Karpas-422 (cell line): ENCODE measurements around the gene CYP8B1. TPM values are rescaled to one million over a fixed set of nuclear protein-coding genes. Genes with fewer than 3 reads are reported as not detected.

ENCODE experiments used
- DNase-seq: peaks from one replicate; pipeline ENCODE4 v3.0.0-alpha.2; 2015
- H2AFZ ChIP-seq: fragments of 200-600 bp; sonication (generic); 2 replicates; pipeline ENCODE4 v1.6.1; 2014; ENCODE audit warnings: antibody characterized with exemption, low read length, mixed read lengths
- H3K27ac ChIP-seq: fragments of 200-600 bp; sonication (generic); 2 replicates; pipeline ENCODE4 v1.5.1; 2014; ENCODE audit warnings: mild to moderate bottlenecking, low read length, moderate library complexity
- H3K27me3 ChIP-seq: fragments of 200-600 bp; sonication (generic); 2 replicates; pipeline ENCODE4 v1.6.1; 2014; ENCODE audit warnings: low read length, mixed read lengths
- H3K36me3 ChIP-seq: fragments of 200-600 bp; sonication (generic); 2 replicates; pipeline ENCODE4 v1.6.1; 2014; ENCODE audit warnings: low read length, mixed read lengths; ENCODE audit not compliant: insufficient read depth
- H3K4me1 ChIP-seq: fragments of 200-600 bp; sonication (generic); 2 replicates; pipeline ENCODE4 v1.6.1; 2014; ENCODE audit warnings: mild to moderate bottlenecking, low read length, mixed read lengths
- H3K4me2 ChIP-seq: fragments of 200-600 bp; sonication (generic); 2 replicates; pipeline ENCODE4 v1.6.1; 2014; ENCODE audit warnings: low read length, low read depth, mild to moderate bottlenecking; ENCODE audit not compliant: poor library complexity, severe bottlenecking
- H3K4me3 ChIP-seq: fragments of 200-600 bp; sonication (generic); 2 replicates; pipeline ENCODE4 v1.5.1; 2014; ENCODE audit warnings: mild to moderate bottlenecking, antibody characterized with exemption, low read length, mixed read lengths
- H3K79me2 ChIP-seq: fragments of 200-600 bp; sonication (generic); 2 replicates; pipeline ENCODE4 v1.6.1; 2014; ENCODE audit warnings: mild to moderate bottlenecking, low read length, mixed read lengths
- H3K9ac ChIP-seq: fragments of 200-600 bp; sonication (generic); 2 replicates; pipeline ENCODE4 v1.6.0; 2014; ENCODE audit warnings: low read length
- H3K9me2 ChIP-seq: fragments of 200-600 bp; sonication (generic), shearing (Covaris generic); replicated peaks from 2 replicates; pipeline ENCODE4 v1.6.0; 2014; ENCODE audit warnings: mild to moderate bottlenecking, low read length, moderate library complexity; ENCODE audit not compliant: insufficient read depth
- H3K9me3 ChIP-seq: fragments of 300-700, 200-600 bp; sonication (generic); 2 replicates; pipeline ENCODE4 v1.6.1; 2014; ENCODE audit warnings: low read length, mixed read lengths
- H4K20me1 ChIP-seq: fragments of 200-600 bp; sonication (generic); 2 replicates; pipeline ENCODE4 v1.6.1; 2014; ENCODE audit warnings: mild to moderate bottlenecking, antibody characterized with exemption, low read length, low read depth; ENCODE audit not compliant: insufficient read depth
- total RNA-seq: library from RNA; depleted of rRNA; stranded (reverse); fragments of >200 nt; shearing (Covaris generic); gene quantifications from 2 replicates; pipeline ENCODE4 v1.2.3, GENCODE V29; 2014; ENCODE audit warnings: low replicate concordance

CYP8B1 gene
- total RNA-seq, 1 experiment from 2014 or later: not detected

- no peak overlapping the region for H3K9ac ChIP-seq
- no peaks in the 10 kb centered on the region for H3K36me3 ChIP-seq
- no peaks in the 10 kb centered on the region for H3K9me3 ChIP-seq
- H3K9me2 ChIP-seq: no peaks in the 10 kb centered on the region
- H3K4me1 ChIP-seq: peaks cover 13% of the 10 kb centered on the region
- H3K4me3 ChIP-seq: no peak overlapping the region
- no peak overlapping the region for H3K27ac ChIP-seq
- no peak overlapping the region for H3K4me2 ChIP-seq
- H2AFZ ChIP-seq: no peak overlapping the region
- no peaks in the 10 kb centered on the region for H4K20me1 ChIP-seq
- no peaks in the 10 kb centered on the region for H3K79me2 ChIP-seq
- DNase-seq: no peak
- no peaks in the 10 kb centered on the region for H3K27me3 ChIP-seq
Measured at GRCh38 chr3:42877881-42878280, 2.2 kb upstream of the CYP8B1 start.

- no peaks in the 10 kb centered on the region for H3K27me3 ChIP-seq
- H3K4me3 ChIP-seq: no peak overlapping the region
- H3K4me2 ChIP-seq: no peak overlapping the region
Measured at GRCh38 chr3:42876940-42877720, 1.5 kb upstream of the CYP8B1 start.

GRCh38 chr3:42876401-42876800 is 722 bp upstream of the CYP8B1 start:
- Histone ChIP-seq H3K27ac (no peak overlapping the region), H3K36me3 (no peaks in the 10 kb centered on the region), H3K4me2 (no peak overlapping the region), H3K79me2 (no peaks in the 10 kb centered on the region), H4K20me1 (no peaks in the 10 kb centered on the region), H3K4me3 (no peak overlapping the region), H2AFZ (no peak overlapping the region), H3K4me1 (peaks cover 9% of the 10 kb centered on the region), H3K9ac (no peak overlapping the region), H3K27me3 (no peaks in the 10 kb centered on the region), H3K9me2 (no peaks in the 10 kb centered on the region), H3K9me3 (no peaks in the 10 kb centered on the region)
- DNase-seq: no peak

More at GRCh38 chr3:42876940-42877720, 1.5 kb upstream of the CYP8B1 start:
- Histone ChIP-seq H4K20me1 (no peaks in the 10 kb centered on the region), H3K36me3 (no peaks in the 10 kb centered on the region), H3K79me2 (no peaks in the 10 kb centered on the region), H3K9me3 (no peaks in the 10 kb centered on the region), H3K9me2 (no peaks in the 10 kb centered on the region), H3K4me1 (peaks cover 13% of the 10 kb centered on the region), H3K9ac (no peak overlapping the region), H2AFZ (no peak overlapping the region), H3K27ac (no peak overlapping the region)
- peak; percentile 19 for DNase-seq

- Histone ChIP-seq H3K4me3 (no peak overlapping the region), H3K4me1 (no peaks in the 10 kb centered on the region), H3K9ac (no peak overlapping the region), H2AFZ (no peak overlapping the region), H3K27me3 (no peaks in the 10 kb centered on the region), H4K20me1 (no peaks in the 10 kb centered on the region), H3K4me2 (no peak overlapping the region), H3K27ac (no peak overlapping the region), H3K36me3 (no peaks in the 10 kb centered on the region), H3K9me3 (no peaks in the 10 kb centered on the region), H3K9me2 (no peaks in the 10 kb centered on the region), H3K79me2 (no peaks in the 10 kb centered on the region)
- DNase-seq: peak; percentile 28
Measured at GRCh38 chr3:42874749-42875148, 930 bp downstream of the CYP8B1 start.

- Histone ChIP-seq H3K9me3 (no peaks in the 10 kb centered on the region), H3K36me3 (no peaks in the 10 kb centered on the region), H3K27me3 (no peaks in the 10 kb centered on the region), H3K27ac (no peak overlapping the region), H3K9me2 (no peaks in the 10 kb centered on the region), H2AFZ (no peak overlapping the region), H4K20me1 (no peaks in the 10 kb centered on the region), H3K79me2 (no peaks in the 10 kb centered on the region), H3K4me3 (no peak overlapping the region), H3K4me1 (no peaks in the 10 kb centered on the region), H3K9ac (no peak overlapping the region), H3K4me2 (no peak overlapping the region)
- DNase-seq: peak; percentile 9
Measured at GRCh38 chr3:42873221-42873982, 2.3 kb downstream of the CYP8B1 start.

- H3K27ac ChIP-seq: no peak overlapping the region
- no peak overlapping the region for H3K9ac ChIP-seq
- H3K79me2 ChIP-seq: no peaks in the 10 kb centered on the region
- no peaks in the 10 kb centered on the region for H3K9me3 ChIP-seq
- H2AFZ ChIP-seq: no peak overlapping the region
- no peak overlapping the region for H3K4me2 ChIP-seq
- no peaks in the 10 kb centered on the region for H3K4me1 ChIP-seq
- no peaks in the 10 kb centered on the region for H3K36me3 ChIP-seq
- no peaks in the 10 kb centered on the region for H4K20me1 ChIP-seq
- H3K9me2 ChIP-seq: no peaks in the 10 kb centered on the region
- H3K27me3 ChIP-seq: no peaks in the 10 kb centered on the region
- no peak for DNase-seq
- H3K4me3 ChIP-seq: no peak overlapping the region
Measured at GRCh38 chr3:42872718-42873117, 3.0 kb downstream of the CYP8B1 start.

GRCh38 chr3:42871592-42872196 is 4.0 kb downstream of the CYP8B1 start:
- Histone ChIP-seq H3K27ac (no peak overlapping the region), H3K9ac (no peak overlapping the region), H3K9me2 (no peaks in the 10 kb centered on the region), H3K79me2 (no peaks in the 10 kb centered on the region), H3K9me3 (no peaks in the 10 kb centered on the region), H3K4me2 (no peak overlapping the region), H2AFZ (no peak overlapping the region), H4K20me1 (no peaks in the 10 kb centered on the region), H3K36me3 (no peaks in the 10 kb centered on the region), H3K4me1 (no peaks in the 10 kb centered on the region), H3K4me3 (no peak overlapping the region), H3K27me3 (no peaks in the 10 kb centered on the region)
- peak; percentile 20 for DNase-seq

GRCh38 chr3:42868841-42869240 is 6.8 kb downstream of the CYP8B1 start:
- H3K27me3 ChIP-seq: no peaks in the 10 kb centered on the region
- H4K20me1 ChIP-seq: no peaks in the 10 kb centered on the region
- no peaks in the 10 kb centered on the region for H3K36me3 ChIP-seq
- no peak overlapping the region for H3K9ac ChIP-seq
- no peaks in the 10 kb centered on the region for H3K9me3 ChIP-seq
- H3K4me2 ChIP-seq: no peak overlapping the region
- no peak overlapping the region for H2AFZ ChIP-seq
- peak; percentile 12 for DNase-seq
- no peaks in the 10 kb centered on the region for H3K79me2 ChIP-seq
- no peaks in the 10 kb centered on the region for H3K9me2 ChIP-seq
- no peak overlapping the region for H3K4me3 ChIP-seq
- no peak overlapping the region for H3K27ac ChIP-seq
- no peaks in the 10 kb centered on the region for H3K4me1 ChIP-seq
